ENCODE measurements around the gene RASA3. TPM values are rescaled to one million over a fixed set of nuclear protein-coding genes. Genes with fewer than 3 reads are reported as not detected.

RASA3 gene
- total and polyA plus RNA-seq, 9 of the 15 experiments (the other 6 are each of a cell fraction or from before 2014, with no cell fraction given): 0.72 to 25.3 (median 14.4) TPM

DNA sequence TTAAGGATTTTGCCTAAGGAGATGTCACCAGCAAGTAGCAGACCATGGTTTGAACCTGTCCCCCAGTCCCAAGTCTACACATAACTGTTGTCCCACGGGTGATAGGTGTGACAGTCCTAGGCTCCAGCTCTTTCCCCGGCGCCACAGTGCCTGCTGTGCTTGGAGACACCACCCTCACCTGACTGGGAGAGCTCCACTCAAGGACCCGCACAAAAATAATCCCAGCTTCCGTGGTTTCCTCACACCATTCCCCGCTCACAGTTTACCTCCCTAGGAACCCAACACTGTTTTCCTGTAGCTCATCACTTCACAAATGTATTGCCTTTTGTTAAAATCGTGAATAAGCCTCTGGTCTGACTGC lies 19.8 kb upstream of the RASA3 start (continued):
- TF ChIP-seq, protein P1, sequence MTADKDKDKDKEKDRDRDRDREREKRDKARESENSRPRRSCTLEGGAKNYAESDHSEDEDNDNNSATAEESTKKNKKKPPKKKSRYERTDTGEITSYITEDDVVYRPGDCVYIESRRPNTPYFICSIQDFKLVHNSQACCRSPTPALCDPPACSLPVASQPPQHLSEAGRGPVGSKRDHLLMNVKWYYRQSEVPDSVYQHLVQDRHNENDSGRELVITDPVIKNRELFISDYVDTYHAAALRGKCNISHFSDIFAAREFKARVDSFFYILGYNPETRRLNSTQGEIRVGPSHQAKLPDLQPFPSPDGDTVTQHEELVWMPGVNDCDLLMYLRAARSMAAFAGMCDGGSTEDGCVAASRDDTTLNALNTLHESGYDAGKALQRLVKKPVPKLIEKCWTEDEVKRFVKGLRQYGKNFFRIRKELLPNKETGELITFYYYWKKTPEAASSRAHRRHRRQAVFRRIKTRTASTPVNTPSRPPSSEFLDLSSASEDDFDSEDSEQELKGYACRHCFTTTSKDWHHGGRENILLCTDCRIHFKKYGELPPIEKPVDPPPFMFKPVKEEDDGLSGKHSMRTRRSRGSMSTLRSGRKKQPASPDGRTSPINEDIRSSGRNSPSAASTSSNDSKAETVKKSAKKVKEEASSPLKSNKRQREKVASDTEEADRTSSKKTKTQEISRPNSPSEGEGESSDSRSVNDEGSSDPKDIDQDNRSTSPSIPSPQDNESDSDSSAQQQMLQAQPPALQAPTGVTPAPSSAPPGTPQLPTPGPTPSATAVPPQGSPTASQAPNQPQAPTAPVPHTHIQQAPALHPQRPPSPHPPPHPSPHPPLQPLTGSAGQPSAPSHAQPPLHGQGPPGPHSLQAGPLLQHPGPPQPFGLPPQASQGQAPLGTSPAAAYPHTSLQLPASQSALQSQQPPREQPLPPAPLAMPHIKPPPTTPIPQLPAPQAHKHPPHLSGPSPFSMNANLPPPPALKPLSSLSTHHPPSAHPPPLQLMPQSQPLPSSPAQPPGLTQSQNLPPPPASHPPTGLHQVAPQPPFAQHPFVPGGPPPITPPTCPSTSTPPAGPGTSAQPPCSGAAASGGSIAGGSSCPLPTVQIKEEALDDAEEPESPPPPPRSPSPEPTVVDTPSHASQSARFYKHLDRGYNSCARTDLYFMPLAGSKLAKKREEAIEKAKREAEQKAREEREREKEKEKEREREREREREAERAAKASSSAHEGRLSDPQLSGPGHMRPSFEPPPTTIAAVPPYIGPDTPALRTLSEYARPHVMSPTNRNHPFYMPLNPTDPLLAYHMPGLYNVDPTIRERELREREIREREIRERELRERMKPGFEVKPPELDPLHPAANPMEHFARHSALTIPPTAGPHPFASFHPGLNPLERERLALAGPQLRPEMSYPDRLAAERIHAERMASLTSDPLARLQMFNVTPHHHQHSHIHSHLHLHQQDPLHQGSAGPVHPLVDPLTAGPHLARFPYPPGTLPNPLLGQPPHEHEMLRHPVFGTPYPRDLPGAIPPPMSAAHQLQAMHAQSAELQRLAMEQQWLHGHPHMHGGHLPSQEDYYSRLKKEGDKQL (CRISPR knock-in tag; IDR thresholded peaks at IDR 0.05; ENCODE audit: borderline replicate concordance): no peak
- no peak for TF ChIP-seq TOE1 (IDR thresholded peaks at IDR 0.05; ENCODE audit: borderline replicate concordance)
- no peak for TF ChIP-seq TOE1 (CRISPR knock-in tag; IDR thresholded peaks at IDR 0.05; ENCODE audit: borderline replicate concordance, low read depth)
- TF ChIP-seq NR2C1 (IDR thresholded peaks at IDR 0.05): no peak
- TF ChIP-seq NR2C1 (tag; IDR thresholded peaks at IDR 0.05): no peak

Measured in K562 (cell line).